RWPE2 (cell line): Measurements from ENCODE around the gene GEMIN4.

Experiments used
- ATAC-seq: fragments of 200-7000 bp; cut with Tn5 transposase; 3 replicates; pipeline ENCODE4 v1.9.1; 2021; ENCODE audit warnings: low read depth
- DNase-seq: peaks from one replicate; pipeline ENCODE4 v3.0.0-alpha.2; 2020; ENCODE audit warnings: low spot score
- H3K27ac ChIP-seq: fragments of 450-650 bp; 2 replicates; pipeline ENCODE4 v1.5.1; 2017; ENCODE audit warnings: mild to moderate bottlenecking; ENCODE audit not compliant: poor library complexity, severe bottlenecking
- H3K27me3 ChIP-seq: fragments of 250-450 bp; sonication (Bioruptor Pico); 2 replicates; pipeline ENCODE4 v1.5.1; 2021; ENCODE audit warnings: mild to moderate bottlenecking, moderate library complexity; ENCODE audit not compliant: insufficient read depth, poor library complexity, severe bottlenecking
- H3K36me3 ChIP-seq: fragments of 250-450 bp; sonication (Bioruptor Pico); 2 replicates; pipeline ENCODE4 v1.5.1; 2020; ENCODE audit warnings: low read depth, mild to moderate bottlenecking, moderate library complexity
- H3K4me1 ChIP-seq: fragments of 250-450 bp; sonication (Bioruptor Pico); 2 replicates; pipeline ENCODE4 v1.5.1; 2021; ENCODE audit warnings: mild to moderate bottlenecking, moderate library complexity; ENCODE audit not compliant: insufficient read depth, poor library complexity, severe bottlenecking
- H3K4me3 ChIP-seq: fragments of 250-450 bp; sonication (Bioruptor Pico); 2 replicates; pipeline ENCODE4 v1.5.1; 2021; ENCODE audit warnings: mild to moderate bottlenecking, moderate library complexity; ENCODE audit not compliant: severe bottlenecking
- H3K9me3 ChIP-seq: fragments of 250-450 bp; sonication (Bioruptor Pico); 2 replicates; pipeline ENCODE4 v1.5.1; 2021; ENCODE audit warnings: mild to moderate bottlenecking, moderate library complexity; ENCODE audit not compliant: severe bottlenecking
- CTCF ChIP-seq: fragments of 450-650 bp; IDR thresholded peaks from one replicate; pipeline ENCODE4 v1.5.1; 2017; ENCODE audit warnings: mild to moderate bottlenecking, moderate library complexity; ENCODE audit not compliant: poor library complexity, severe bottlenecking

Gene GEMIN4

GRCh38 chr17:752002-752619 lies at the start of gene GEMIN4:
Gene GEMIN4 (minus strand): TSS chr17:752264. CDS start chr17:752142, 122 bp downstream.
- DNase-seq, result peak; percentile 84
- peak; percentile 84 for ATAC-seq
- H3K27ac ChIP-seq, result peak within 1 kb of the TSS; percentile 62

GRCh38 chr17:801660-802059 lies 49.6 kb upstream of the GEMIN4 start:
- H3K36me3 ChIP-seq, result peaks cover 44% of the 10 kb centered on the region
- H3K4me1 ChIP-seq, result no peaks in the 10 kb centered on the region
- no peak for TF ChIP-seq CTCF
- ATAC-seq (no peak), DNase-seq (no peak)
- no peak overlapping the region for H3K4me3 ChIP-seq
- H3K9me3 ChIP-seq, result no peaks in the 10 kb centered on the region
- no peak overlapping the region for H3K27ac ChIP-seq
- H3K27me3 ChIP-seq, result no peaks in the 10 kb centered on the region

More at GRCh38 chr17:752002-752619, at the start of gene GEMIN4:
- peak; percentile 96 for TF ChIP-seq CTCF
- Histone ChIP-seq H3K4me3 (peak within 1 kb of the TSS; percentile 84), H3K27me3 (no peaks in the 10 kb centered on the region), H3K4me1 (peaks cover 9% of the 10 kb centered on the region), H3K9me3 (no peaks in the 10 kb centered on the region), H3K36me3 (peaks cover 18% of the 10 kb centered on the region)

GRCh38 chr17:800446-801242 lies 48.6 kb upstream of the GEMIN4 start:
- no peaks in the 10 kb centered on the region for H3K4me1 ChIP-seq
- no peak for ATAC-seq
- no peak overlapping the region for H3K4me3 ChIP-seq
- H3K36me3 ChIP-seq, result peaks cover 41% of the 10 kb centered on the region
- H3K27me3 ChIP-seq, result no peaks in the 10 kb centered on the region
- H3K27ac ChIP-seq, result no peak overlapping the region
- no peak for DNase-seq
- H3K9me3 ChIP-seq, result no peaks in the 10 kb centered on the region
- no peak for TF ChIP-seq CTCF

- Histone ChIP-seq H3K4me1 (no peaks in the 10 kb centered on the region), H3K9me3 (no peaks in the 10 kb centered on the region), H3K4me3 (no peak overlapping the region), H3K27ac (no peak overlapping the region), H3K36me3 (peaks cover 35% of the 10 kb centered on the region), H3K27me3 (no peaks in the 10 kb centered on the region)
- no peak for ATAC-seq
- TF ChIP-seq CTCF, result no peak
- no peak for DNase-seq
These were observed 47.2 kb upstream of the GEMIN4 start for GRCh38 chr17:799261-799660.

GRCh38 chr17:798246-798645 lies 46.2 kb upstream of the GEMIN4 start:
- peaks cover 28% of the 10 kb centered on the region for H3K36me3 ChIP-seq
- no peaks in the 10 kb centered on the region for H3K4me1 ChIP-seq
- no peak overlapping the region for H3K4me3 ChIP-seq
- DNase-seq (no peak), ATAC-seq (no peak)
- H3K27ac ChIP-seq, result no peak overlapping the region
- no peaks in the 10 kb centered on the region for H3K27me3 ChIP-seq
- H3K9me3 ChIP-seq, result no peaks in the 10 kb centered on the region
- no peak for TF ChIP-seq CTCF
